Chondrocyte (in vitro differentiated cells): ENCODE results near the gene COL6A1. TPM values are rescaled to one million over a fixed set of nuclear protein-coding genes. Genes with fewer than 3 reads are reported as not detected.
A peak's percentile ranks its signal among the peaks of the same experiment; 100 is the strongest.

Source experiments
- DNase-seq: peaks from one replicate; pipeline ENCODE4 v3.0.0; 2021; ENCODE audit warnings: mixed read lengths, low spot score
- H3K27ac Mint-ChIP-seq: one replicate; pipeline ENCODE4 v1.8.0; 2021; ENCODE audit warnings: mild to moderate bottlenecking, moderate library complexity, mixed read lengths; ENCODE audit not compliant: unreplicated experiment
- H3K27me3 Mint-ChIP-seq: 2 replicates; pipeline ENCODE4 v1.8.0; 2021; ENCODE audit warnings: low read depth, mixed read lengths
- H3K36me3 Mint-ChIP-seq: 2 replicates; pipeline ENCODE4 v1.8.0; 2021; ENCODE audit warnings: low read depth, mixed read lengths
- H3K4me1 Mint-ChIP-seq: 2 replicates; pipeline ENCODE4 v1.8.0; 2021; ENCODE audit warnings: low read depth, mild to moderate bottlenecking, mixed read lengths
- H3K4me3 Mint-ChIP-seq: one replicate; pipeline ENCODE4 v1.8.0; 2021; ENCODE audit warnings: mild to moderate bottlenecking, moderate library complexity, mixed read lengths; ENCODE audit not compliant: unreplicated experiment
- H3K9me3 Mint-ChIP-seq: 2 replicates; pipeline ENCODE4 v1.8.0; 2021; ENCODE audit warnings: low read depth, mixed read lengths
- CTCF ChIP-seq: fragments of 200-600 bp; sonication (generic); IDR thresholded peaks from 2 replicates; pipeline ENCODE4 v1.5.0; 2021; ENCODE audit warnings: antibody characterized with exemption, mild to moderate bottlenecking, moderate library complexity
- total RNA-seq: library from RNA; stranded (reverse); gene quantifications from 3 replicates; pipeline ENCODE4 v1.2.1, GENCODE V29; 2021

The COL6A1 gene
- total RNA-seq, 1 donor from 2014 or later: 1,052 TPM

- H3K36me3 Mint-ChIP-seq: no peaks in the 10 kb centered on the region
- no peaks in the 10 kb centered on the region for H3K9me3 Mint-ChIP-seq
- H3K27me3 Mint-ChIP-seq: no peaks in the 10 kb centered on the region
- H3K4me1 Mint-ChIP-seq: peaks cover 29% of the 10 kb centered on the region
- no peak for TF ChIP-seq CTCF
- DNase-seq: no peak
- no peak overlapping the region for H3K4me3 Mint-ChIP-seq
- no peak overlapping the region for H3K27ac Mint-ChIP-seq
These were observed 68.5 kb downstream of the COL6A1 start for GRCh38 chr21:46049890-46050667.

GRCh38 chr21:46050668-46051378 lies 69.3 kb downstream of the COL6A1 start:
- Mint-ChIP-seq H3K27me3 (no peaks in the 10 kb centered on the region), H3K4me1 (peaks cover 27% of the 10 kb centered on the region), H3K9me3 (no peaks in the 10 kb centered on the region), H3K4me3 (no peak overlapping the region), H3K36me3 (no peaks in the 10 kb centered on the region), H3K27ac (no peak overlapping the region)
- DNase-seq: no peak
- TF ChIP-seq CTCF: no peak

- Mint-ChIP-seq H3K4me1 (peaks cover 31% of the 10 kb centered on the region), H3K4me3 (no peak overlapping the region), H3K36me3 (no peaks in the 10 kb centered on the region), H3K27me3 (no peaks in the 10 kb centered on the region), H3K27ac (no peak overlapping the region), H3K9me3 (no peaks in the 10 kb centered on the region)
- no peak for TF ChIP-seq CTCF
- DNase-seq: no peak
These were observed 69.8 kb downstream of the COL6A1 start for GRCh38 chr21:46051379-46051770.

DNA sequence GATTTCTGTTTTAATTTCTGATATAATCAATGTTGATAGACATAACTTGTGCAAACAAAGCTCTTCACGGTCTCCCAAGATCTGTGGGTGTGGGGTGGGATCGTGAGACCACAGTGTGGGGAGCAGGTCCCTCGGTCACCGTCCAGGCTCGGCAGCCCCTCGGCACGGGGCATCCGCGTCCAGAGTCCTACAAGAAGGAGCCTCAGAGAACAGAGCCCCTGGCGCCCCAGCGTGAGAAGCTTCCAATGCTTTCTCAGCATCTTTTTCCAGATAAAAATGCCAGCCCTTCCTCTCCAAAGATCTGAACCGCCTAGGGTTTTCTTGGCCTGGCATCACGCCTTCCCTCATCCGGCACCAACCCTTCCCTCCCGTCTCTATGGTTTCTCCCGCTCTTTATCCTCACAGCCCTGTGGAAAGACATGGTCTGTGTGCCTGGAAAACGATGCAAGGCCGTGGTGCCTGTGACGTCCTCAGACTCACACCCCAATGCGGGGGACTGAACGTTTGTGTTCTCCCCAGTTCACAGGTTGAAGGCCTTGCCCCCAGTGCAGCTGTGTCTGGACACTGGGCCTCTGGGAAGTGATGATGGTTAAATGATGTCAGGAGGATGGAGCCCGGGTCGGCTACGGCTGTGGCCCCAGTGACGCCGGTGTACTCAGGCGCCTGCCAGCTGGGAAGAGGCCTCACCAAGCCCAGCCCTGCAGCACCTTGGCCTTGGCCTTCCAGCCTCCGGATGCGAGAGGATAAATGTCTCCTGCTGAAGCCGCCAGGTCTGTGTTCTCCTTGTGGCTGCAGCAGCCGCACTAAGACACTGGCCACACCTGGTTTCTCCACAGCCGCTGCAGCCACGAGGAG lies 70.5 kb downstream of the COL6A1 start:
- Mint-ChIP-seq H3K4me3 (no peak overlapping the region), H3K27me3 (no peaks in the 10 kb centered on the region), H3K27ac (peak overlapping the region; percentile 27), H3K9me3 (no peaks in the 10 kb centered on the region), H3K4me1 (peaks cover 38% of the 10 kb centered on the region), H3K36me3 (no peaks in the 10 kb centered on the region)
- no peak for DNase-seq
- TF ChIP-seq CTCF: no peak
